Myocyte (in vitro differentiated cells): ENCODE data around the gene SNX3. TPM values are rescaled to one million over a fixed set of nuclear protein-coding genes. Genes with fewer than 3 reads are reported as not detected.
"Not testable (repeated sequence)": the region's sequence is repeated elsewhere in the genome, so short reads cannot be mapped to it uniquely, and the experiment has no call there.

Source experiments
- DNase-seq: peaks from one replicate; pipeline ENCODE4 v3.0.0-alpha.2; 2012; ENCODE audit warnings: low read depth
- polyA plus RNA-seq: library from polyadenylated mRNA; unstranded; fragments of >200 nt; gene quantifications from one replicate; pipeline ENCODE4 v1.2.1, GENCODE V29; 2012; ENCODE audit warnings: missing spikeins
- total RNA-seq: library from RNA; depleted of rRNA; stranded (reverse); fragments of >200 nt; gene quantifications from 2 replicates; pipeline ENCODE4 v1.2.3, GENCODE V29; 2014

SNX3 gene
- 181 and 192 TPM in 2 replicates for total RNA-seq
- 156 TPM for polyA plus RNA-seq

- peak; percentile 97 for DNase-seq
Measured at GRCh38 chr6:108260809-108261569, at the start of gene SNX3. SNX3 (minus strand) TSS chr6:108261040; CDS start chr6:108260921, 119 bp downstream.

- DNase-seq, result no peak
Measured at GRCh38 chr6:108309844-108310243, 49.0 kb upstream of the SNX3 start.

GRCh38 chr6:108308641-108309040 lies 47.8 kb upstream of the SNX3 start:
- DNase-seq, result not testable (repeated sequence)

GRCh38 chr6:108304646-108305045 lies 43.8 kb upstream of the SNX3 start:
- DNase-seq, result no peak

GRCh38 chr6:108302386-108302785 lies 41.5 kb upstream of the SNX3 start:
- no peak for DNase-seq

GRCh38 chr6:108295676-108296075 lies 34.8 kb upstream of the SNX3 start:
- no peak for DNase-seq

GRCh38 chr6:108294727-108295625 lies 34.1 kb upstream of the SNX3 start, which contains the start of gene AFG1L:
AFG1L (plus strand) TSS chr6:108295054; CDS start chr6:108295080, 26 bp downstream.
- peak; percentile 95 for DNase-seq

GRCh38 chr6:108294297-108294726 lies 33.5 kb upstream of the SNX3 start:
- no peak for DNase-seq

GRCh38 chr6:108293527-108294296 lies 32.9 kb upstream of the SNX3 start:
- no peak for DNase-seq

GRCh38 chr6:108292561-108292960 lies 31.7 kb upstream of the SNX3 start:
- not testable (repeated sequence) for DNase-seq

- no peak for DNase-seq
Measured at GRCh38 chr6:108291091-108291490, 30.3 kb upstream of the SNX3 start.

- DNase-seq, result no peak
Measured at GRCh38 chr6:108288742-108289141, 27.9 kb upstream of the SNX3 start.

- no peak for DNase-seq
Measured at GRCh38 chr6:108287373-108287772, 26.5 kb upstream of the SNX3 start.

- no peak for DNase-seq
Measured at GRCh38 chr6:108286366-108286765, 25.5 kb upstream of the SNX3 start.

- no peak for DNase-seq
Measured at GRCh38 chr6:108285381-108285780, 24.5 kb upstream of the SNX3 start.

- no peak for DNase-seq
Measured at GRCh38 chr6:108277831-108278230, 17.0 kb upstream of the SNX3 start.

GRCh38 chr6:108277295-108277694 lies 16.5 kb upstream of the SNX3 start:
- no peak for DNase-seq

- no peak for DNase-seq
Measured at GRCh38 chr6:108275976-108276375, 15.1 kb upstream of the SNX3 start.

GRCh38 chr6:108274546-108274945 lies 13.7 kb upstream of the SNX3 start:
- DNase-seq, result no peak

GRCh38 chr6:108269955-108270354 lies 9.1 kb upstream of the SNX3 start:
- not testable (repeated sequence) for DNase-seq

- DNase-seq, result no peak
Measured at GRCh38 chr6:108268845-108269244, 8.0 kb upstream of the SNX3 start.
